SU-DHL-6 (cell line): ENCODE measurements around the gene PTPRN2.

Source experiments
- H2AFZ ChIP-seq: fragments of 200-600 bp; sonication (generic); 2 replicates; pipeline ENCODE4 v1.6.1; 2014; ENCODE audit warnings: low read depth, mild to moderate bottlenecking, moderate library complexity, mixed read lengths, antibody characterized with exemption, low read length; ENCODE audit not compliant: severe bottlenecking
- H3F3A ChIP-seq: fragments of 200-600 bp; shearing (Covaris generic); 2 replicates; pipeline ENCODE4 v1.6.0; 2016; ENCODE audit warnings: antibody characterized with exemption, mild to moderate bottlenecking; ENCODE audit not compliant: insufficient read depth
- H3K27ac ChIP-seq: fragments of 200-600 bp; sonication (generic); 2 replicates; pipeline ENCODE4 v1.5.1; 2016; ENCODE audit warnings: low read depth, mild to moderate bottlenecking, low read length, moderate library complexity, mixed read lengths
- H3K27me3 ChIP-seq: fragments of 200-600 bp; sonication (generic), shearing (Covaris generic); 2 replicates; pipeline ENCODE4 v1.6.0; 2014; ENCODE audit warnings: mild to moderate bottlenecking, low read length
- H3K36me3 ChIP-seq: fragments of 200-600 bp; sonication (generic); 2 replicates; pipeline ENCODE4 v1.6.1; 2014; ENCODE audit warnings: mild to moderate bottlenecking, low read length, mixed read lengths
- H3K4me2 ChIP-seq: fragments of 300-600, 200-600 bp; shearing (Covaris generic), sonication (generic); 2 replicates; pipeline ENCODE4 v1.6.0; 2014; ENCODE audit warnings: low read length, low read depth, mild to moderate bottlenecking; ENCODE audit not compliant: poor library complexity, severe bottlenecking
- H3K4me3 ChIP-seq: fragments of 200-600 bp; sonication (generic); 2 replicates; pipeline ENCODE4 v1.5.1; 2014; ENCODE audit warnings: antibody characterized with exemption, low read length, mild to moderate bottlenecking, mixed read lengths; ENCODE audit not compliant: insufficient read depth, poor library complexity, severe bottlenecking
- H3K79me2 ChIP-seq: fragments of 200-600 bp; sonication (generic); 2 replicates; pipeline ENCODE4 v1.6.1; 2014; ENCODE audit warnings: mild to moderate bottlenecking, low read length, moderate library complexity; ENCODE audit not compliant: insufficient read depth
- H3K9ac ChIP-seq: fragments of 200-600 bp; sonication (generic); 2 replicates; pipeline ENCODE4 v1.7.0; 2014; ENCODE audit warnings: mild to moderate bottlenecking, low read length
- H3K9me2 ChIP-seq: fragments of 200-600 bp; sonication (generic); replicated peaks from 2 replicates; pipeline ENCODE4 v1.6.1; 2014; ENCODE audit warnings: low read length; ENCODE audit not compliant: insufficient read depth
- H3K9me3 ChIP-seq: fragments of 200-600 bp; sonication (generic); 2 replicates; pipeline ENCODE4 v1.6.1; 2014; ENCODE audit warnings: low read length, mixed read lengths; ENCODE audit not compliant: insufficient read depth
- H4K20me1 ChIP-seq: fragments of 200-600 bp; sonication (generic); 2 replicates; pipeline ENCODE4 v1.6.1; 2014; ENCODE audit warnings: low read depth, mild to moderate bottlenecking, antibody characterized with exemption, low read length, moderate library complexity, mixed read lengths
- CTCF ChIP-seq: fragments of 200-600 bp; sonication (generic); IDR thresholded peaks from one replicate; pipeline ENCODE4 v1.5.1; 2017; ENCODE audit warnings: antibody characterized with exemption, mild to moderate bottlenecking, low read length, moderate library complexity; ENCODE audit not compliant: insufficient read depth, poor library complexity, severe bottlenecking
- EZH2phosphoT487 ChIP-seq: fragments of 200-600 bp; sonication (generic), shearing (Covaris generic); conservative IDR thresholded peaks from 2 replicates; pipeline ENCODE4 v1.6.1; 2018; ENCODE audit warnings: mild to moderate bottlenecking, antibody characterized with exemption, low read length, moderate library complexity, mixed read lengths

PTPRN2 gene

GRCh38 chr7:157793973-157794745, 793.5 kb downstream of the PTPRN2 start:
- H3K9me2 ChIP-seq, result no peaks in the 10 kb centered on the region
- TF ChIP-seq CTCF (no peak), EZH2phosphoT487 (no peak)
- H4K20me1 ChIP-seq, result no peaks in the 10 kb centered on the region
- H3K27ac ChIP-seq, result no peak overlapping the region
- H3K4me3 ChIP-seq, result no peak overlapping the region
- H3K4me2 ChIP-seq, result no peak overlapping the region
- no peaks in the 10 kb centered on the region for H3K27me3 ChIP-seq
- no peaks in the 10 kb centered on the region for H3F3A ChIP-seq
- no peaks in the 10 kb centered on the region for H3K36me3 ChIP-seq
- H3K9ac ChIP-seq, result no peak overlapping the region
- no peaks in the 10 kb centered on the region for H3K9me3 ChIP-seq
- H3K79me2 ChIP-seq, result no peaks in the 10 kb centered on the region
- no peak overlapping the region for H2AFZ ChIP-seq

- no peaks in the 10 kb centered on the region for H3K27me3 ChIP-seq
- H2AFZ ChIP-seq, result no peak overlapping the region
- H3K9me2 ChIP-seq, result no peaks in the 10 kb centered on the region
- H3K4me2 ChIP-seq, result no peak overlapping the region
- H3K9me3 ChIP-seq, result no peaks in the 10 kb centered on the region
- no peak for TF ChIP-seq EZH2phosphoT487
- TF ChIP-seq CTCF, result no peak
- H3K9ac ChIP-seq, result no peak overlapping the region
- H3K27ac ChIP-seq, result no peak overlapping the region
- no peak overlapping the region for H3K4me3 ChIP-seq
- H4K20me1 ChIP-seq, result no peaks in the 10 kb centered on the region
- H3K36me3 ChIP-seq, result no peaks in the 10 kb centered on the region
- H3K79me2 ChIP-seq, result no peaks in the 10 kb centered on the region
- H3F3A ChIP-seq, result no peaks in the 10 kb centered on the region
Observed at GRCh38 chr7:157793087-157793353, 794.6 kb downstream of the PTPRN2 start.

GRCh38 chr7:157792241-157793086, 795.2 kb downstream of the PTPRN2 start:
- Histone ChIP-seq H3F3A (no peaks in the 10 kb centered on the region), H3K4me2 (no peak overlapping the region), H3K9ac (no peak overlapping the region), H3K27me3 (no peaks in the 10 kb centered on the region), H3K27ac (no peak overlapping the region), H3K9me2 (no peaks in the 10 kb centered on the region), H3K36me3 (no peaks in the 10 kb centered on the region), H2AFZ (no peak overlapping the region), H3K4me3 (no peak overlapping the region), H3K9me3 (no peaks in the 10 kb centered on the region), H4K20me1 (no peaks in the 10 kb centered on the region), H3K79me2 (no peaks in the 10 kb centered on the region)
- TF ChIP-seq CTCF (no peak), EZH2phosphoT487 (no peak)
